H54 (cell line): Measurements from ENCODE around the gene ITIH3.
"Not testable (repeated sequence)": the region's sequence is repeated elsewhere in the genome, so short reads cannot be mapped to it uniquely, and the experiment has no call there.

Experiments
- DNase-seq: peaks from one replicate; pipeline ENCODE4 v3.0.0; 2011; ENCODE audit warnings: low spot score, mixed read lengths; ENCODE audit not compliant: insufficient read length
- FAIRE-seq: peaks from 3 replicates; lab custom pipeline; 2011; peaks lifted over from hg19 to GRCh38; lab: Jason Lieb, UNC
- POLR2A ChIP-seq: IDR thresholded peaks from 2 replicates; pipeline ENCODE4 v1.6.1; 2011; ENCODE audit warnings: low read depth, mild to moderate bottlenecking, low read length

Gene ITIH3

DNA sequence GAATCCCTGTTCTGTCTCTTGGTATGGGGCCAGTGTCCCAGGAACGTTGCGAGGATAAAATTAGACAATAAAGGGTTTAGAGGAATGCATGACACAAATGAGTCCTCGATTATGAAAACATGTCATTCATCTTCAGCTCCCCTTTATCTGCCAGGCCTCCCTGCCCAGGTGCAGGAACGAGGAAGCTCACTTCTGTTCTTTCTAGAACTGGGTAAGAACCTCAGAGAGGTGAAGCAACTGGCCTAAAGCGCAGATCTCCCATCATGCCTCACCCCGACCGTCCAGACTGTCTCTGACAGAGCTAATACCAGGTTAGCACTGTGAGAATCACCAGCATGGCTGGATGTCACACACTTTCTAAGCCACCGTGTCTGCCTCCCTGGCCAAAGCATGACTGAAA is 18.7 kb upstream of the ITIH3 start:
- FAIRE-seq = no peak

DNA sequence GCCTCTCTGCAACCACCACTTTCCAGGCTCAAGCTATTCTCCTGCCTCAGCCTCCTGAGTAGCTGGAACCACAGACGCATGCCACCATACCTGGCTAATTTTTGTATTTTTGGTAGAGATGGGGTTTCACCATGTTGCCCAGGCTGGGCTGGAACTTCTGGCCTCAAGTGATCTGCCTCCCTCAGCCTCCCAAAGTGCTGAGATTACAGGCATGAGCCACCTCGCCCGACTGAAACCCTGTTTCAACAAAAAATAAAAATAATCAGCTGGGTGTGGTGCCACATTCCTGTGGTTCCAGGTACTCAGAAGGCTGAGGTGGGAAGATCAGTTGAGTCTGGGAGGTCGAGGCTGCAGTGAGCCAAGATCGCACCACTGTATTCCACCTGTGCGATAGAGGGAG is 18.1 kb upstream of the ITIH3 start:
- not testable (repeated sequence) for FAIRE-seq

More for the DNA sequence above, 18.7 kb upstream of the ITIH3 start:
- TF ChIP-seq POLR2A = no peak
- no peak for DNase-seq

DNA sequence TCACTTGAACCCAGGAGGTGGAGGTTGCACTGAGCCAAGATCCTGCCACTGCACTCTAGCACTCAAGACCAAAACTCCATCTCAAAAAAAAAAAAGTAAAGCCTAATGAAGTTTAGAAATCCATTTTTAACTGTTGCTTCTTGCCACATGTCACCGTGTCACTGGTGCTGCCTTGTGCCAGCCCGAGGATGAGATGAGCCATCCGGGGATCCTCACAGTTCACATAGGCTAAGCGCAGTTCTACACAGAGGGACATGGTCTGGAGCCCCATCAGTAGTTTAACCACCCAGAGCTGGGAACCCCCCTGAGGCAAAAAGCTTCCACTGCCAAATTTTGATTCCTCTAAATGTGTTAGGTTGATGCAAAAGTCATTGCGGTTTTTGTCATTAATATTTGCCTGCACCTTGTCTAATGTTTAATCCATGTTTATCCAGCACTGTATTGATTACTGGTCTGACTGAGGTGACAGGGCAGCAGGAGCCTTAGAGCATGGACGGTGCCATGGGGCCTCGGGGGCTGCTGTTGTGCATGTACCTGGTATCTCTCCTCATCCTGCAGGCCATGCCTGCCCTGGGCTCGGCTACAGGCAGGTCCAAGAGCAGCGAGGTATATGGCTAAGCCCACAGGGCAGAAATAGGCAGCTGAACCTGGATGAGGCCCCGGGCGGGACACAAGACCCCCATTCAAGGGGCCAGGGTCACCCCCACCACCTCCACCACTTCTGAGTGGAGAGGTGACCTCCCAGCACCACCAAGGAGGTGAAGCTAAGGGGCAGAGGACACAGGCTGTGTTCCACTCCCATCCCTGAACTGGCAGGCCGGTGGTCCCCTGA is 17.3 kb upstream of the ITIH3 start, which contains the start of gene ITIH1:
Gene ITIH1 (plus strand): TSS at position 473 of the 832 bp plus-strand sequence. CDS start 17 bp downstream, at position 490.
- FAIRE-seq = no peak
- DNase-seq = no peak

More for the DNA sequence above, 18.1 kb upstream of the ITIH3 start:
- DNase-seq = not testable (repeated sequence)

DNA sequence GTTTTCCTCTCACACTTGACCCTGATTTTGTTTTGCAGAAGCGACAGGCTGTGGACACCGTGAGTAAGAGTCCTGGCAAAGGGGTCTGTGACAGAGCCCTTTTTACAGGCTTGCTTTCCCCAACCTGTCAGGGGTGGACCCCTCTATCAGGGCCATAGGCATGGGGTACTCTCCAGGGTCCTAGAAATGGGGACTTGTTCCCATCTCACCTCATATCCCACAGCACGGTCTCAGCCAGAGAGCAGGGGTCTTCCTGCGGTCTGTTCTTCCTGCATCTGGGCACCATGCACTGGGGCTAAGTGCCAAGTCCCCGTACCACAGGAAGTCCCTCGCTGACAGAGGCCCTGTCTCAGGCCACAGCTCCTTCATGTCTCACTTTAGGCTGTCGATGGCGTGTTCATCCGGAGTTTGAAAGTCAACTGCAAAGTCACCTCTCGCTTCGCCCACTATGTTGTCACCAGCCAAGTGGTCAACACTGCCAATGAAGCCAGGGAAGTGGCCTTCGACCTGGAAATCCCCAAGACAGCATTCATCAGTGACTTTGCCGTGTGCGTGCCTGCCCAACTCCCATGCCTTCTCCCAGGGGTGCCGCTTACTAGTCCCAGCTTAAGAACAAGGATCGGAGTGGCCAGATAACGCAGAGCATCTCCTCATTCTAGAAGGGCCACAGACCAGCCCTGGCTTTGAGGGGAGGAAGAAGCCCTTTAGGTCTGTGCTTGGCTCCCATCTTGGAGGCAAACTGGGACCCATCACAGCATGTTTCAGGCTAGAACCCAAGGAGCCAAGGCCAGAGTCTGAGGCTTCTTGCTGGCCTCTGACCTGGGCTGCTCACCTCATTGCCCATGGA is 16.4 kb upstream of the ITIH3 start:
- DNase-seq (no peak), FAIRE-seq (no peak)
- TF ChIP-seq POLR2A = no peak

More for the DNA sequence above, 17.3 kb upstream of the ITIH3 start, which contains the start of gene ITIH1:
- no peak for TF ChIP-seq POLR2A

DNA sequence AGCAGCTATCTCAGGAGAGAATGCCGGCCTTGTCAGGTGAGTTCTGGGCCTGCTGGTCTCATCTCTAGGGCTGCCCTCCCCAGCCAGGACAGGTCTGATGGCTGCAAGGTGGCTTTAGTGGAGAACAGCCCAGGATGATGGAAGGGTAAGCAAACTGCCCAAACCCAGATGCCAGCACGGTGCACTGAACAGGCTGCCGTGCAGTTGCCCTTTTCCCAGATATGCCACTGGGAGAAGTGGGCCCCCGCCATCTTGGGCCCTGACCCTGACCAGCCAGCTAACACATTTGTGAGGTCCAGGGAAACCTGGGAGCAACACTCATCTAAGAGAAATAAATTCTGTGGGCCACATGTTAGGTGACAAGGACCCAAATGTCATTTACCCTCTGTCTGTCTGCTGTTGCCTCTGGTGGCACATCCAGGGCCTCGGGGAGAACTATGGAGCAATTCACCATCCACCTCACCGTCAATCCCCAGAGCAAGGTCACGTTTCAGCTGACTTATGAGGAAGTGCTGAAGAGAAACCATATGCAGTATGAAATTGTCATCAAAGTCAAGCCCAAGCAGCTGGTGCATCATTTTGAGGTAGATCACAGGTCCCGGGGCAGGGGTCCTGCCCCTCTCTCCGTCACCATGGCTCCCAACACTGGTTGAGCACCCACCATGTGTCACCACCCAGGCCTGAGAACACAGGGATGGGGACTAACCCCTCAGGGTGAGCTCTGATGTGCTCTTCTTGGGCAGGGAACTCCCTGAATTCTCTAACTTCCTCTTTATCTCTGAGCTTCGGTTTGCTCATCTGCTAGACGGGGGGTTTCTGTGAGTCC is 15.4 kb upstream of the ITIH3 start:
- FAIRE-seq (no peak), DNase-seq (no peak)
- no peak for TF ChIP-seq POLR2A

DNA sequence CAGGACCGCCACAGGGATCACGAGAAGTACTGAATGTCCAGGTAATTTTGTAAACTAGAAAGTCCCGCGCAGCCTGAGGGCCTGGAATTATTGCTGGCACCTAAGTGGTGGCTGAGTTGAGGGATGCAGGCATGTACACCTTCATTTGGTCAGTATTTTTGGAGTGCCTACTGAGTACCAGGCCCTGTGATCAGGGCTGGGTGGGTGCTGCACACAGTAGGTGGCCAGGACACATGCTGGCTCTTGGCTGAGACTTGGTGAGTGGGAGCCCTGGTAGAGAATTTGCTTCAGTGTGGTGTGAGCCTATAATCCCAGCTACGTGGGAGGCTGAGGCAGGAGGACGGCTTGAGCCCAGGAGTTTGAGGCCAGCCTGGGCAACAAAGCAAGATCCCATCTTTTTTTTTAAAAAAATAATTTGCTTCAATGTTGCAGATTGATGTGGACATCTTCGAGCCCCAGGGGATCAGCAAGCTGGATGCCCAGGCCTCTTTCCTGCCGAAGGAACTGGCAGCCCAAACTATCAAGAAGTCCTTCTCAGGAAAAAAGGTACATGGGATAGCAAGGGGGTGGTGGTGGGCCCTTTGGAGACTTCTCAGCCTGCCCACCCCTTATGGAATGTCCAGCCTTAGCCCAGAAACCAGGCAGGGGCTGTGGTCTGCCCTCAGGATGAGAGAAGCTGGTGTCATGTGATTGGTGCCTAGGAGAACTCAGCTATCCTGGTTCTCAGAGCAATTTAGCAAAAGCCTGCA is 14.6 kb upstream of the ITIH3 start:
- DNase-seq (no peak), FAIRE-seq (no peak)
- TF ChIP-seq POLR2A = no peak

DNA sequence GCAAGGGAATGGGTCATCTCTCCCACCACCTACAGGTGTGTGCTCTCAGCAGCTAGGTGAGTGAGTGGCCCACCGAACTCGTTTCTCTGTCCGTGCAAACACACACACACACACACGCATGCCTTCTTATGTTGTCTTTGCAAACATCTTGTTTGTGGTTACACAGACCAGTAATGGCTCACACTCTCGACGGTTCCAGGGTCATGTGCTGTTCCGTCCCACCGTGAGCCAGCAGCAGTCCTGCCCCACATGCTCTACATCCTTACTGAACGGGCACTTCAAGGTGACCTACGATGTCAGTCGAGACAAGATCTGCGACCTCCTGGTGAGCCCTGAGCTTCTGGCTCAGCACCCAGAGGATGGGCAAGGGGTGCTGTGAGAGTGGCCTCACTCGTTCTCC is 12.9 kb upstream of the ITIH3 start:
- no peak for TF ChIP-seq POLR2A
- FAIRE-seq (no peak), DNase-seq (no peak)

DNA sequence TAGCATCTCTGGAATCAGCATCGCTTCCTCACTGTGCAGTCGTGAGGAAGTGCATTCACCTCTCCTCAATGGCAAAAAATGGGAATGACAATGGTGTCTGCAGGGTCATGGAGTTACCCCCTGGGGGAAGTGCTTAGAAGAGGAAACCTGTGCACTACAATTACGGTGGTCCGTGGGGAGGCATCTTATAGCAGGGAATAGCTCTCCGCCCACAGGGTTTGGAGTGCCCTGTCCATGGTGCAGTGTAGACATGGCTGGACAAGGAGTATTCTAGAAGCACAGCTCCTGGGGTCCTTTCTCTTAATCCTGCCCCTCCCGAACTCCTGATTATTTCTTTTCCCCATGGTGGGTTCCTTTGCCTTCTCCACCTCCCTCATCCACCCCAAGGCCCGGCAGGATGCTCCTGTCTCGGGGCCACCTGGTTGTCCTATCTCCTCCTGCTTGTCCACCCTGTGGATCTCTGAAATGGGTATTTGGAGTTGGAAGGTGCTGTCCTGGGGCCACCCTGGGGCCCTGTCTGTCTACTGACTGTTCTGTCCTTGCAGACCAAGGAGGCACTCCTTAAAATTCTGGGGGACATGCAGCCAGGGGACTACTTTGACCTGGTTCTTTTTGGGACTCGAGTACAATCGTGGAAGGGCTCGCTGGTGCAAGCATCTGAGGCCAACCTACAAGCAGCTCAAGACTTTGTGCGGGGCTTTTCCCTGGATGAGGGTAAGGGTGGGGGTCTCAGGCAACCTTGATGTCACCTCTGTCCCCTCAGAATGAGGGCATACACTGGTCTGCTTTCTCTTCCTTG is 12.0 kb upstream of the ITIH3 start:
- FAIRE-seq (no peak), DNase-seq (no peak)
- TF ChIP-seq POLR2A = no peak

DNA sequence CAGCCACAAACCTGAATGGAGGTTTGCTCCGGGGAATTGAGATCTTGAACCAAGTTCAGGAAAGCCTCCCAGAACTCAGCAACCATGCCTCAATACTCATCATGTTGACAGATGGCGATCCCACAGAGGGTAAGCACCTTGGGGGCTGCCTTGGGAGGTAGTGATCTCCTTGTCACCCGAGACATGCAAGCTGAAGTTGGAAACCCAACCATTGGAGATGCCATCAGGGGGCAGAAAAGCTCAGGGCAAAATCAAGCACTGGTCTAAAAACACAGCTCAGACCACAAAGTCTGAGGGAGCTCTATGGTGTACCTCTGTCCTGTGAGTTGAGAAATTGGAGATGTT is 11.4 kb upstream of the ITIH3 start:
- DNase-seq = no peak
- no peak for FAIRE-seq
- TF ChIP-seq POLR2A = no peak

DNA sequence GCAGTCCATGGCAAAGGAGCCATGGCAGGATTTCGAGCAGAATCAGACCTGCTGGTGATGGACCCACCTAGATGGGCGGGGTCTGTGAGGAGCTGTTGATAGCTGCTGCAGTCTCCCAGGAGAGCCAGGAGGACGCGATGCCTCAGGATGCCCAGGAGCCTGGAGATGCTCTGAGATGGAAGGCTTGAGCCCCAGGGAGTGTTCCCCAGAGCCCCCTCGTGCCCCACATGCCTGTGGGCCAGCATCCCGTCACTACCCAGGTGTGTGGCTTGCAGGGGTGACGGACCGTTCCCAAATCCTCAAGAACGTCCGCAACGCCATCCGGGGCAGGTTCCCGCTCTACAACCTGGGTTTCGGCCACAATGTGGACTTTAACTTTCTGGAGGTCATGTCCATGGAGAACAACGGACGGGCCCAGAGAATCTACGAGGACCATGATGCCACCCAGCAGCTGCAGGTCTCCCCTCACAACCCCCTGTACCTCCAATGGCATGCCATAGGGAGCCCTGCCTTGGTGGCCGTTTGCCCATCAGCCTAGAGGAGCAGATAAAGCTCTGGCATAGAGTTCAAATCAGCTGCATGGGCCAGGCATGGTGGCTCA is 10.5 kb upstream of the ITIH3 start:
- DNase-seq (no peak), FAIRE-seq (no peak)
- TF ChIP-seq POLR2A = no peak

DNA sequence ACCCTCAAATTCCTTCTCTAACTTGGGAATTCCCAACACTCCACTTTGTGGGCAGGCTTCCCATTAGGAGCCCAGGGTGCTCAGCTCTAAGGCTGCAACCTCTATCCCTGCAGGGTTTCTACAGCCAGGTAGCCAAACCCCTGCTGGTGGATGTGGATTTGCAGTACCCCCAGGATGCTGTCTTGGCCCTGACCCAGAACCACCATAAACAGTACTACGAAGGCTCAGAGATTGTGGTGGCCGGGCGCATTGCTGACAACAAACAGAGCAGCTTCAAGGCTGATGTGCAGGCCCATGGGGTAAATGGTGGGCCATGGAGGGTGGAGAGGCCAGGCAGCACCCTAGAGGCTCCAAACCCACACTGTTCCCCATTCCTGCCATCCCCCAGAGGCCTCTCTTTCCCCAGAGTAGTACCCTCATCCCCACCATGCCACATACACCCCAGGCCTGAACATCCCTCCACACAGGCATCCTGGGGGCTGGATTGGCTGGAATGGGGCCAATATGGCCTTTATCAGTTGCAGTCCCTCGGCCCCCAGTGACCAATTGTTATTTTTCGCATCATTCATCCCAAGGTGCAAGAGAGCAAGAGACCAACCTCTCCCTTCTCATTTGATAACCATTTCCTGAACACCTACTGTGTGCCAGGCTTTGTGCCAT is 9.5 kb upstream of the ITIH3 start:
- no peak for DNase-seq
- TF ChIP-seq POLR2A = no peak
- FAIRE-seq = no peak
